Measurements from ENCODE around the gene TXNRD3.

Gene TXNRD3

DNA sequence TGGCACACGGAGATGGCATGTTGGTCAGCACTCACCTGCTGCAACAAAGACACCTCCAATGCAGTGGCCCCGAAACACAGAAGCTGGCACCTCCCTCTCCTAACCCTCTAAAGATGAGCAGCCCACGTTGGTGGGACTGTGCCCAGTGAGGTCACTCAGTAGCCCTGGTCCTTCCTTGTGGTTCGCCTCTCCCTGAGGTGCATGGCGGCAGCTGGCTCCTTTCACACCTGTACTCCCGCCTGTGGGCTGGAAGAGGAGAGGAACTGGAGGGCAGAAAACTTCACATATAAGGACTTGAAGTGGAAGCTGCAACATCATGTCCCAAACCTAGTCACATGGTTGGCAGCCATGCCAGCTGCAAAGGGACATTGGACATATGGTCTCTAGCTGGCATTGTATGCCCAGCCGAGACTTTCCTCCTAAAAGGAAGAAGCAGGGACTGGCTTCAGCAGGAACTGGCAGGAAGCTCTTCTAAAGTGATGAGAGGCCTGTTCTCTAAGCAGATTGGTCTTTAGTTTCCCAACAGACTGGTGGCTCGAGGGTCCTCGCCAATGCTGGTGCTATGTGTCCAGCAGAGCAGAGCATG, 85.4 kb downstream of the TXNRD3 start:
- H3K9me2 ChIP-seq (replicated peaks; ENCODE audit: control insufficient read depth, low read length), result no peaks in the 10 kb centered on the region
- H3K4me2 ChIP-seq (ENCODE audit: low read length), result no peak overlapping the region
- no peak for TF ChIP-seq EZH2phosphoT487 (IDR thresholded peaks at IDR 0.05; ENCODE audit: borderline replicate concordance, low read length)
- no peak for TF ChIP-seq CTCF (IDR thresholded peaks at IDR 0.05; ENCODE audit: low read depth, low read length, poor library complexity, severe bottlenecking)
- H3K27ac ChIP-seq (ENCODE audit: low read depth, low read length), result no peak overlapping the region
- no peaks in the 10 kb centered on the region for H4K20me1 ChIP-seq (ENCODE audit: control insufficient read depth, insufficient read depth, low read depth, low read length)
- no peaks in the 10 kb centered on the region for H3F3A ChIP-seq (ENCODE audit: control insufficient read depth, insufficient read depth)
- H3K27me3 ChIP-seq (ENCODE audit: control insufficient read depth, low read length), result peaks cover 22% of the 10 kb centered on the region
- H3K9me3 ChIP-seq (ENCODE audit: control insufficient read depth, insufficient read depth, low read length), result no peaks in the 10 kb centered on the region
- no peaks in the 10 kb centered on the region for H3K4me1 ChIP-seq (ENCODE audit: control insufficient read depth, low read length)
- no peaks in the 10 kb centered on the region for H3K79me2 ChIP-seq (ENCODE audit: control insufficient read depth, low read length)
- no peak overlapping the region for H3K4me3 ChIP-seq (ENCODE audit: low read length)
- no peaks in the 10 kb centered on the region for H3K36me3 ChIP-seq (ENCODE audit: control insufficient read depth, low read length)

- H3F3A ChIP-seq (ENCODE audit: control insufficient read depth, insufficient read depth), result no peaks in the 10 kb centered on the region
- H3K79me2 ChIP-seq (ENCODE audit: control insufficient read depth, low read length), result no peaks in the 10 kb centered on the region
- peaks cover 22% of the 10 kb centered on the region for H3K27me3 ChIP-seq (ENCODE audit: control insufficient read depth, low read length)
- H3K27ac ChIP-seq (ENCODE audit: low read depth, low read length), result no peak overlapping the region
- no peaks in the 10 kb centered on the region for H3K9me2 ChIP-seq (replicated peaks; ENCODE audit: control insufficient read depth, low read length)
- no peaks in the 10 kb centered on the region for H4K20me1 ChIP-seq (ENCODE audit: control insufficient read depth, insufficient read depth, low read depth, low read length)
- no peak overlapping the region for H3K4me3 ChIP-seq (ENCODE audit: low read length)
- no peaks in the 10 kb centered on the region for H3K9me3 ChIP-seq (ENCODE audit: control insufficient read depth, insufficient read depth, low read length)
- H3K4me2 ChIP-seq (ENCODE audit: low read length), result no peak overlapping the region
- H3K4me1 ChIP-seq (ENCODE audit: control insufficient read depth, low read length), result no peaks in the 10 kb centered on the region
- no peak for TF ChIP-seq EZH2phosphoT487 (IDR thresholded peaks at IDR 0.05; ENCODE audit: borderline replicate concordance, low read length)
- TF ChIP-seq CTCF (IDR thresholded peaks at IDR 0.05; ENCODE audit: low read depth, low read length, poor library complexity, severe bottlenecking), result no peak
- H3K36me3 ChIP-seq (ENCODE audit: control insufficient read depth, low read length), result no peaks in the 10 kb centered on the region
Observed at GRCh38 chr3:126568776-126569342, 86.1 kb downstream of the TXNRD3 start.

- TF ChIP-seq EZH2phosphoT487 (IDR thresholded peaks at IDR 0.05; ENCODE audit: borderline replicate concordance, low read length), result no peak
- TF ChIP-seq CTCF (IDR thresholded peaks at IDR 0.05; ENCODE audit: low read depth, low read length, poor library complexity, severe bottlenecking), result no peak
- Histone ChIP-seq H3K36me3 (ENCODE audit: control insufficient read depth, low read length) (no peaks in the 10 kb centered on the region), H3K4me2 (ENCODE audit: low read length) (no peak overlapping the region), H4K20me1 (ENCODE audit: control insufficient read depth, insufficient read depth, low read depth, low read length) (no peaks in the 10 kb centered on the region), H3K9me2 (replicated peaks; ENCODE audit: control insufficient read depth, low read length) (no peaks in the 10 kb centered on the region), H3K79me2 (ENCODE audit: control insufficient read depth, low read length) (no peaks in the 10 kb centered on the region), H3K27me3 (ENCODE audit: control insufficient read depth, low read length) (peaks cover 22% of the 10 kb centered on the region), H3K27ac (ENCODE audit: low read depth, low read length) (no peak overlapping the region), H3F3A (ENCODE audit: control insufficient read depth, insufficient read depth) (no peaks in the 10 kb centered on the region), H3K4me3 (ENCODE audit: low read length) (no peak overlapping the region), H3K4me1 (ENCODE audit: control insufficient read depth, low read length) (no peaks in the 10 kb centered on the region), H3K9me3 (ENCODE audit: control insufficient read depth, insufficient read depth, low read length) (no peaks in the 10 kb centered on the region)
Observed at GRCh38 chr3:126567696-126568438, 87.1 kb downstream of the TXNRD3 start.

Data from DOHH2 (cell line).